Stimulated activated CD4-positive, alpha-beta T cell treated with anti-CD3 and anti-CD28 coated beads, Interleukin-4, amount 100 ng/mL, for 1 hour (primary cell): ENCODE measurements around the gene GM2A.
"Not testable (repeated sequence)": the region's sequence is repeated elsewhere in the genome, so short reads cannot be mapped to it uniquely, and the experiment has no call there.

ENCODE experiments used
- DNase-seq: peaks from one replicate; pipeline ENCODE4 v3.0.0-alpha.2; 2020

Gene GM2A

GRCh38 chr5:151228986-151229385 lies 24.0 kb upstream of the GM2A start:
- no peak for DNase-seq

- DNase-seq = no peak
Observed at GRCh38 chr5:151230048-151230680, 22.8 kb upstream of the GM2A start.

- DNase-seq = no peak
Observed at GRCh38 chr5:151231359-151231758, 21.6 kb upstream of the GM2A start.

GRCh38 chr5:151233616-151234085 lies 19.3 kb upstream of the GM2A start:
- DNase-seq = no peak

- DNase-seq = peak; percentile 30
Observed at GRCh38 chr5:151234476-151235238, 18.3 kb upstream of the GM2A start.

GRCh38 chr5:151235239-151235571 lies 17.8 kb upstream of the GM2A start:
- not testable (repeated sequence) for DNase-seq

- no peak for DNase-seq
Observed at GRCh38 chr5:151236888-151237287, 16.1 kb upstream of the GM2A start.

- DNase-seq = no peak
Observed at GRCh38 chr5:151237685-151238084, 15.3 kb upstream of the GM2A start.

GRCh38 chr5:151238303-151238741 lies 14.7 kb upstream of the GM2A start:
- DNase-seq = no peak

GRCh38 chr5:151239237-151239861 lies 13.6 kb upstream of the GM2A start:
- peak; percentile 59 for DNase-seq

GRCh38 chr5:151240268-151240835 lies 12.6 kb upstream of the GM2A start:
- DNase-seq = not testable (repeated sequence)

GRCh38 chr5:151240924-151241635 lies 11.9 kb upstream of the GM2A start:
- DNase-seq = no peak

- DNase-seq = no peak
Observed at GRCh38 chr5:151243127-151243526, 9.9 kb upstream of the GM2A start.

- DNase-seq = no peak
Observed at GRCh38 chr5:151243564-151243963, 9.4 kb upstream of the GM2A start.

GRCh38 chr5:151244206-151244605 lies 8.8 kb upstream of the GM2A start:
- no peak for DNase-seq

GRCh38 chr5:151245680-151246219 lies 7.2 kb upstream of the GM2A start:
- DNase-seq = no peak

- DNase-seq = no peak
Observed at GRCh38 chr5:151248651-151249050, 4.3 kb upstream of the GM2A start.

GRCh38 chr5:151249281-151249680 lies 3.7 kb upstream of the GM2A start:
- no peak for DNase-seq

- no peak for DNase-seq
Observed at GRCh38 chr5:151250346-151251000, 2.5 kb upstream of the GM2A start.

- DNase-seq = no peak
Observed at GRCh38 chr5:151251001-151251551, 1.9 kb upstream of the GM2A start.

GRCh38 chr5:151251621-151252020 lies 1.4 kb upstream of the GM2A start:
- no peak for DNase-seq

- no peak for DNase-seq
Observed at GRCh38 chr5:151253605-151253950, 593 bp downstream of the GM2A start.
